KMS-11 (cell line): ENCODE data around the gene PLEKHA8.

Source experiments
- H2AFZ ChIP-seq: fragments of 200-600 bp; sonication (generic); 2 replicates; pipeline ENCODE4 v1.6.1; 2016; ENCODE audit warnings: antibody characterized with exemption, mixed run types, low read depth
- H3K27ac ChIP-seq: fragments of 200-600 bp; sonication (generic); 2 replicates; pipeline ENCODE4 v1.6.1; 2016; ENCODE audit warnings: mild to moderate bottlenecking, mixed run types
- H3K27me3 ChIP-seq: fragments of 200-600 bp; sonication (generic); 2 replicates; pipeline ENCODE4 v1.6.1; 2017; ENCODE audit warnings: mild to moderate bottlenecking, low read depth, mixed run types, moderate library complexity; ENCODE audit not compliant: insufficient read depth
- H3K36me3 ChIP-seq: fragments of 200-600 bp; sonication (generic); 2 replicates; pipeline ENCODE4 v1.6.1; 2017; ENCODE audit warnings: mild to moderate bottlenecking, mixed run types; ENCODE audit not compliant: insufficient read depth
- H3K4me1 ChIP-seq: fragments of 200-600 bp; sonication (generic); 2 replicates; pipeline ENCODE4 v1.6.1; 2016; ENCODE audit warnings: mild to moderate bottlenecking, low read depth, mixed run types; ENCODE audit not compliant: poor library complexity, severe bottlenecking
- H3K4me2 ChIP-seq: fragments of 200-600 bp; sonication (generic); 2 replicates; pipeline ENCODE4 v1.7.0; 2016; ENCODE audit warnings: mild to moderate bottlenecking, mixed run types
- H3K4me3 ChIP-seq: fragments of 200-600 bp; sonication (generic); IDR thresholded peaks from 2 replicates; pipeline ENCODE4 v1.6.1; 2017; ENCODE audit warnings: low read depth, low read length, mixed read lengths; ENCODE audit not compliant: insufficient read depth
- H3K79me2 ChIP-seq: fragments of 200-600 bp; sonication (generic); 2 replicates; pipeline ENCODE4 v1.6.1; 2016; ENCODE audit warnings: low read depth, mixed run types; ENCODE audit not compliant: insufficient read depth
- H3K9ac ChIP-seq: fragments of 200-600 bp; sonication (generic); 2 replicates; pipeline ENCODE4 v1.6.1; 2016; ENCODE audit warnings: mild to moderate bottlenecking, mixed run types
- H4K20me1 ChIP-seq: fragments of 200-600 bp; sonication (generic); 2 replicates; pipeline ENCODE4 v1.6.1; 2016; ENCODE audit warnings: mild to moderate bottlenecking, mixed run types; ENCODE audit not compliant: insufficient read depth
- CTCF ChIP-seq: fragments of 200-600 bp; sonication (generic); conservative IDR thresholded peaks from 2 replicates; pipeline ENCODE4 v1.6.1; 2017; ENCODE audit warnings: low read depth, mild to moderate bottlenecking, antibody characterized with exemption, low read length, moderate library complexity, mixed read lengths

The PLEKHA8 gene

GRCh38 chr7:30139836-30140384 lies 111.7 kb downstream of the PLEKHA8 start:
- Histone ChIP-seq H3K27ac (no peak overlapping the region), H3K9ac (no peak overlapping the region), H3K4me2 (no peak overlapping the region), H3K79me2 (0 out of 2 replicates have a peak, but pooled peaks cover 13% of the 10 kb centered on the region), H4K20me1 (no peaks in the 10 kb centered on the region), H3K27me3 (no peaks in the 10 kb centered on the region), H2AFZ (no peak overlapping the region), H3K4me3 (no peak overlapping the region), H3K36me3 (no peaks in the 10 kb centered on the region), H3K4me1 (peaks cover 38% of the 10 kb centered on the region)
- no peak for TF ChIP-seq CTCF

GRCh38 chr7:30140456-30140855 lies 112.2 kb downstream of the PLEKHA8 start:
- H3K79me2 ChIP-seq = peaks cover 13% of the 10 kb centered on the region; the same call in 1 of the 2 replicates

GRCh38 chr7:30142710-30143109 lies 114.5 kb downstream of the PLEKHA8 start:
- H3K9ac ChIP-seq = peak overlapping the region; percentile 41
- no peaks in the 10 kb centered on the region for H4K20me1 ChIP-seq
- H3K4me2 ChIP-seq = peak overlapping the region; percentile 82
- peaks cover 4% of the 10 kb centered on the region; the same call in 1 of the 2 replicates for H3K79me2 ChIP-seq
- no peaks in the 10 kb centered on the region for H3K27me3 ChIP-seq
- no peak overlapping the region for H2AFZ ChIP-seq
- no peak overlapping the region for H3K4me3 ChIP-seq
- TF ChIP-seq CTCF = no peak
- H3K4me1 ChIP-seq = peaks cover 66% of the 10 kb centered on the region
- H3K36me3 ChIP-seq = no peaks in the 10 kb centered on the region
- peak overlapping the region; percentile 88 for H3K27ac ChIP-seq

More at GRCh38 chr7:30140456-30140855, 112.2 kb downstream of the PLEKHA8 start:
- TF ChIP-seq CTCF = no peak
- Histone ChIP-seq H3K9ac (no peak overlapping the region), H3K27me3 (no peaks in the 10 kb centered on the region), H3K4me3 (no peak overlapping the region), H3K27ac (no peak overlapping the region), H2AFZ (no peak overlapping the region), H3K4me2 (no peak overlapping the region), H3K36me3 (no peaks in the 10 kb centered on the region), H4K20me1 (no peaks in the 10 kb centered on the region), H3K4me1 (peaks cover 43% of the 10 kb centered on the region)

- TF ChIP-seq CTCF = no peak
- Histone ChIP-seq H4K20me1 (no peaks in the 10 kb centered on the region), H3K4me2 (peak overlapping the region; percentile 82)
These were observed 115.6 kb downstream of the PLEKHA8 start for GRCh38 chr7:30143748-30144251.

More at GRCh38 chr7:30143748-30144251, 115.6 kb downstream of the PLEKHA8 start:
- Histone ChIP-seq H2AFZ (no peak overlapping the region), H3K27me3 (no peaks in the 10 kb centered on the region), H3K36me3 (no peaks in the 10 kb centered on the region), H3K79me2 (peaks cover 2% of the 10 kb centered on the region; the same call in 1 of the 2 replicates), H3K9ac (peak overlapping the region; percentile 41; the same call in 1 of the 2 replicates), H3K4me1 (peaks cover 69% of the 10 kb centered on the region), H3K27ac (peak overlapping the region; percentile 88), H3K4me3 (no peak overlapping the region)
